Measurements from ENCODE around the gene KRT33B. TPM values are rescaled to one million over a fixed set of nuclear protein-coding genes. Genes with fewer than 3 reads are reported as not detected.
A peak's percentile ranks its signal among the peaks of the same experiment; 100 is the strongest.
"Not testable (repeated sequence)": the region's sequence is repeated elsewhere in the genome, so short reads cannot be mapped to it uniquely, and the experiment has no call there.

Gene KRT33B
- total RNA-seq, 1 donor from 2014 or later: 0.17 TPM

DNA sequence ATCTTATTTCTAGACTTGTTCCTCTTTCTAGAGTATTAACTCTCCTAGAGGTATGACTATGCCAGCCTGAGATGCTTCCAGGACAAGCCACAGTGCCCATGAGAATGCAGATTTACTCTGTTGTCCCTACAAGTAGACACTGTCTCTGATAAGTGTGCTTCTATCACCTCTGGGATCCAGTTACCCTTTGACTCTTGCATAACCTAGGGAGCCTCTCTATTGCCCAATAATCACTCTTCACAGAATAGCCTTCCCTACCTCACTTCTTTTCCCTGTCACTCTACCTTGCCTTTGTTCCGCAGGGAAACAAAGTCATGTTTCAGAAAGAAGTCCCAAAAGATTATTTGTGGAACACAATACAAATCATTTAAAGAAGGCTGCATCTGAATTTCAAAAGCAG lies 14.1 kb upstream of the KRT33B start:
- Histone ChIP-seq H3K36me3 (ENCODE audit: control insufficient read depth, insufficient read depth, low read length) (no peaks in the 10 kb centered on the region), H3K4me3 (ENCODE audit: low read depth, low read length) (no peak overlapping the region), H3K27me3 (ENCODE audit: control insufficient read depth, insufficient read depth, low read length) (no peaks in the 10 kb centered on the region)
- no peak for DNase-seq (ENCODE audit: low read depth)
- TF ChIP-seq, protein P1, sequence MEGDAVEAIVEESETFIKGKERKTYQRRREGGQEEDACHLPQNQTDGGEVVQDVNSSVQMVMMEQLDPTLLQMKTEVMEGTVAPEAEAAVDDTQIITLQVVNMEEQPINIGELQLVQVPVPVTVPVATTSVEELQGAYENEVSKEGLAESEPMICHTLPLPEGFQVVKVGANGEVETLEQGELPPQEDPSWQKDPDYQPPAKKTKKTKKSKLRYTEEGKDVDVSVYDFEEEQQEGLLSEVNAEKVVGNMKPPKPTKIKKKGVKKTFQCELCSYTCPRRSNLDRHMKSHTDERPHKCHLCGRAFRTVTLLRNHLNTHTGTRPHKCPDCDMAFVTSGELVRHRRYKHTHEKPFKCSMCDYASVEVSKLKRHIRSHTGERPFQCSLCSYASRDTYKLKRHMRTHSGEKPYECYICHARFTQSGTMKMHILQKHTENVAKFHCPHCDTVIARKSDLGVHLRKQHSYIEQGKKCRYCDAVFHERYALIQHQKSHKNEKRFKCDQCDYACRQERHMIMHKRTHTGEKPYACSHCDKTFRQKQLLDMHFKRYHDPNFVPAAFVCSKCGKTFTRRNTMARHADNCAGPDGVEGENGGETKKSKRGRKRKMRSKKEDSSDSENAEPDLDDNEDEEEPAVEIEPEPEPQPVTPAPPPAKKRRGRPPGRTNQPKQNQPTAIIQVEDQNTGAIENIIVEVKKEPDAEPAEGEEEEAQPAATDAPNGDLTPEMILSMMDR (IDR thresholded peaks at IDR 0.05; ENCODE audit: insufficient read depth, low read length, poor library complexity, severe bottlenecking): no peak

DNA sequence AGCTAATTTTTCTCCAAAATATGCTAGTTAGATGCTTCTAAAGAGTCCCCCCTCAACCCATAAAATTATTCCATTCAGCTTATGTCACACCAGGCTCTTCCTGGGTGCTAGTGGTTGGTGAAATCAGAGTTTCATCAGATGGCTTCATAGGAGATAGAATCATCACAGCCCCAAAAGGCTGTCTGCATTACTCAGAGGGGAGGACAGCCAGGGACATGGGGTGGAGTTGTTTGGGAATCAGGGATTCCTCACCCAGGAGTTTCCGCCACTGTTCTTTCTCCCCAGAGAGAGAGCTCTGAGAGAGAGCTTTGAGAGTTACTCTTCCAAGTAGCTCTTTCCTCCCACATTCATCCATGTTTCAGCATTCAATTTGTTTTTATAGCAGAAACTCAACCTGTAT lies 12.8 kb upstream of the KRT33B start:
- DNase-seq (ENCODE audit: low read depth): no peak
- no peak overlapping the region for H3K4me3 ChIP-seq (ENCODE audit: low read depth, low read length)
- no peaks in the 10 kb centered on the region for H3K36me3 ChIP-seq (ENCODE audit: control insufficient read depth, insufficient read depth, low read length)
- TF ChIP-seq, protein P1 (IDR thresholded peaks at IDR 0.05; ENCODE audit: insufficient read depth, low read length, poor library complexity, severe bottlenecking): no peak
- no peaks in the 10 kb centered on the region for H3K27me3 ChIP-seq (ENCODE audit: control insufficient read depth, insufficient read depth, low read length)

DNA sequence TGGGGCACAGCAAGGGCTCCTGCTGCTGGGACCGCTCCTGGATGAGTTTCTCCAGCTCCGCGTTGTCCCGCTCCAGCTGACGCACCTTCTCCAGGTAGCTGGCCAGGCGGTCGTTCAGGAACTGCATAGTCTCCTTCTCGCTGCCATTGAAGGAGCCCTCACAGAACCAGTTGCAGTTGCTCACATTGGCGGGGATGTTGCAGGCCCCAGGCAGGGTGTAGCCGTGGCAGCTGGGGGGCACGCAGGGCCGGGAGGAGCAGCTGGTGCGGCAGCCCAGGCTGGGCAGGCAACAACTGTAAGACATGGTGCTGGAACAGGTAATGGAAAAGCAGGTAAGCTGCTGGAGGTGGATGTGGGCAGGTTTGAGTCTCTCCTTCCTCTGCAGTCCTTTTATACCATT lies 12.3 kb upstream of the KRT33B start, which contains the start of gene KRT34:
TSS of gene KRT34 (minus strand) at position 364 of the 400 bp plus-strand sequence. CDS start at position 304, 60 bp downstream.
- DNase-seq (ENCODE audit: low read depth); H3K4me3 ChIP-seq (ENCODE audit: low read depth, low read length); H3K36me3 ChIP-seq (ENCODE audit: control insufficient read depth, insufficient read depth, low read length); H3K27me3 ChIP-seq (ENCODE audit: control insufficient read depth, insufficient read depth, low read length): not testable (repeated sequence)

DNA sequence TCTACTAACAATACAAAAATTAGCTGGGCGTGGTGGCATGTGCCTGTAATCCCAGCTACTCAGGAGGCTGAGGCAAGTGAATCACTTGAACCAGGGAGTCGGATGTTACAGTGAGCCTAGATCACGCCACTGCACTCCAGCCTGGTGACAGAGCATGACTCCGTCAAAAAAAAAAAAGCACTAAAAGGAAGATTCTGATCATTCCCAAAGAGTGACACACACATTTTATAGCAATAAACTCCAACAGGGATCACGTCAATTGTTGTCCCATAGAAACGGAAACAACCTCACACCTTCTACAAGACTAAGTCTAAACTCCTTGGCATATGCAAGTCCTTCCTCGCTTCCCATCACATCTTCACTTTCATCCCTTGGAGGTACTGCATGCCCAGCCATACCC lies 10.5 kb upstream of the KRT33B start:
- H3K4me3 ChIP-seq (ENCODE audit: low read depth, low read length); H3K36me3 ChIP-seq (ENCODE audit: control insufficient read depth, insufficient read depth, low read length); H3K27me3 ChIP-seq (ENCODE audit: control insufficient read depth, insufficient read depth, low read length): not testable (repeated sequence)
- peak; percentile 53 for DNase-seq (ENCODE audit: low read depth)

DNA sequence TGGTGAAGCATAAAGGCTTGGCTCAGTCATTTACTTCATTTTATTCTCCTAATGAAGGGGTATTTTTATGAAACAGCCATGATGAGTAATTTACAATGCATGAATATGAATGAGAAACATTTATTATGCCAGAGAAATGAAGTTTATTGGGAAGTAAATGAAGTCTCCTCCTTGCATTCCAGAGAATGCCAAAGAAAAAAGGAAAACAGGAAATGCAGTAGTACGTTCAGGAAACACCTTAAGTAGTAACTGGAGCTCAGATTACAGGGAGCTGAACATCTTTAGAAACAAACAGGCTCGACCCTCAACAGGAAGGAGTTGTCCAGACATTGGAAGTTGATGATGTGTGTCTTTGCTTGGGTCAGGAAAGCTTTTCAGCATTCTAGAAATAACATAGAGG lies 7.9 kb upstream of the KRT33B start:
- Histone ChIP-seq H3K4me3 (ENCODE audit: low read depth, low read length) (no peak overlapping the region), H3K36me3 (ENCODE audit: control insufficient read depth, insufficient read depth, low read length) (no peaks in the 10 kb centered on the region), H3K27me3 (ENCODE audit: control insufficient read depth, insufficient read depth, low read length) (no peaks in the 10 kb centered on the region)
- DNase-seq (ENCODE audit: low read depth): no peak
- TF ChIP-seq, protein P1 (IDR thresholded peaks at IDR 0.05; ENCODE audit: insufficient read depth, low read length, poor library complexity, severe bottlenecking): no peak

DNA sequence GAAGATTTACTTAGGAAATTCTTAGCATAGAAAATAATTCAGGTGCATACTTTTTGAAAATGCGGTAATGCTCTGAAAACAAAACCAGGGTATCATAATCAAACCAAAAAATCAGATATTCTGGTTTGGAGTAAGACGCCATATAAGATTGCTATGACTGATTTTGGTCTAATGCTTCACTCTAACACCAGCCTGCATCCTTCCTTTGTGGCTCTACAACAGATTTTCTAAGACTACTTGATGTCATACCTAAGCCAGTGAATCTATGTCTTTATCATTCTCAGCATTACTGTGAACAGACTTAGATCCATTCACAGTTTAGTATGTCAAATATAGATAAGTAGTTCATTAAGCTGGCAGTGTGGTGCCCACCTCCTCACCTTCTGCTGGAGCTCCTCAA lies 590 bp downstream of the KRT33B start:
- H3K36me3 ChIP-seq (ENCODE audit: control insufficient read depth, insufficient read depth, low read length): no peaks in the 10 kb centered on the region
- TF ChIP-seq, protein P1 (IDR thresholded peaks at IDR 0.05; ENCODE audit: insufficient read depth, low read length, poor library complexity, severe bottlenecking): no peak
- no peak for DNase-seq (ENCODE audit: low read depth)
- no peaks in the 10 kb centered on the region for H3K27me3 ChIP-seq (ENCODE audit: control insufficient read depth, insufficient read depth, low read length)
- no peak overlapping the region for H3K4me3 ChIP-seq (ENCODE audit: low read depth, low read length)

DNA sequence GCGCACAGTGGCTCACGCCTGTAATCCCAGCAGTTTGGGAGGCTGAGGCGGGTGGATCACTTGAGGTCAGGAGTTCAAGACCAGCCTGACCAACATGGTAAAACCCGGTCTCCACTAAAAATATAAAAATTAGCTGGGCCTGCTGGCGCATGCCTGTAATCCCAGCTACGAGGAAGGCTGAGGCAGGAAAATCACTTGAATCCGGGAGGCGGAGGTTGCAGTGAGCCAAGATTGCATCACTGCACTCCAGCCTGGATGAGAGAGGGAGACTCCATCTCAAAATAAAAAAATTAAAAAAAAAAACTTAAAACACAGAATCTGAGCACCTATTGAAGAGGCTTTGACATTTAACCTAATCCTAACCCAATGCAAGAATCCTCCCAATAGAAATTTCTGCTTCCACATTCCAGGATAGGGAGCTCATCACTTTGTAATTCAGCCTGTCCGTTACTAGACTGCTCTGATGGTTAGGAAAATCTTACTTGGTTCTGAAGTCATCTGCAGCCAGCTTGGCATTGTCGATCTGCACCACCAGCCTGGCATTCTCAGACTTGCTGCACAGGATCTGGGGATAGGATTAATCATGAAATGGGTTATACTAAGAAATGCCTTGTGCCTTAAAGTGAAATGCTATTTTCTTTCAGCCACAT lies 2.1 kb downstream of the KRT33B start:
- Histone ChIP-seq H3K27me3 (ENCODE audit: control insufficient read depth, insufficient read depth, low read length) (no peaks in the 10 kb centered on the region), H3K36me3 (ENCODE audit: control insufficient read depth, insufficient read depth, low read length) (no peaks in the 10 kb centered on the region), H3K4me3 (ENCODE audit: low read depth, low read length) (no peak overlapping the region)
- TF ChIP-seq, protein P1 (IDR thresholded peaks at IDR 0.05; ENCODE audit: insufficient read depth, low read length, poor library complexity, severe bottlenecking): no peak
- peak; percentile 58 for DNase-seq (ENCODE audit: low read depth)

Data from kidney epithelial cell (primary cell).